ENCODE results near the gene THADA. TPM values are rescaled to one million over a fixed set of nuclear protein-coding genes. Genes with fewer than 3 reads are reported as not detected.
A peak's percentile ranks its signal among the peaks of the same experiment; 100 is the strongest.
"Not testable (repeated sequence)": the region's sequence is repeated elsewhere in the genome, so short reads cannot be mapped to it uniquely, and the experiment has no call there.

The THADA gene
- total RNA-seq, 1 donor: 33.2 TPM

DNA sequence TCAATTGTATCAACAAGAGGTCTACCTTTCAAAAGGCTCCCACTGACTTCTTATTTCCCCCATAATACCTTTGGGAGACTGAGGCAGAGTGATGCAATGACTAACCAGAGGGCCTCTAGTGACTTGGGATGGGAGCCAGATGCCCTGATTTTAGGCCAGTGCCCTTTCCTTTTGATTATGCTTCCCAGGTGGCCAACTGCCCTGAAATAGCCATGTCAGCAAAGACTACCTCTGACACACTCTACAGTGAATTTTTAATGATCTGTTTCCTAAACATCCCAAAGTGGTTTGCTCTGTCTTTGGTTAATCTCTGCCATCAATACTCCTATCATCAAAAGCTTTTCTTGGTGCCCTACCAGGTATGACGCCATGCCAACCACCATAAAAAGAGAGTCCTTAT, 303.5 kb downstream of the THADA start:
- no peak for DNase-seq (ENCODE audit: low read depth)
- no peak overlapping the region for H3K4me3 ChIP-seq (ENCODE audit: low read depth, low read length)
- TF ChIP-seq, protein P1, sequence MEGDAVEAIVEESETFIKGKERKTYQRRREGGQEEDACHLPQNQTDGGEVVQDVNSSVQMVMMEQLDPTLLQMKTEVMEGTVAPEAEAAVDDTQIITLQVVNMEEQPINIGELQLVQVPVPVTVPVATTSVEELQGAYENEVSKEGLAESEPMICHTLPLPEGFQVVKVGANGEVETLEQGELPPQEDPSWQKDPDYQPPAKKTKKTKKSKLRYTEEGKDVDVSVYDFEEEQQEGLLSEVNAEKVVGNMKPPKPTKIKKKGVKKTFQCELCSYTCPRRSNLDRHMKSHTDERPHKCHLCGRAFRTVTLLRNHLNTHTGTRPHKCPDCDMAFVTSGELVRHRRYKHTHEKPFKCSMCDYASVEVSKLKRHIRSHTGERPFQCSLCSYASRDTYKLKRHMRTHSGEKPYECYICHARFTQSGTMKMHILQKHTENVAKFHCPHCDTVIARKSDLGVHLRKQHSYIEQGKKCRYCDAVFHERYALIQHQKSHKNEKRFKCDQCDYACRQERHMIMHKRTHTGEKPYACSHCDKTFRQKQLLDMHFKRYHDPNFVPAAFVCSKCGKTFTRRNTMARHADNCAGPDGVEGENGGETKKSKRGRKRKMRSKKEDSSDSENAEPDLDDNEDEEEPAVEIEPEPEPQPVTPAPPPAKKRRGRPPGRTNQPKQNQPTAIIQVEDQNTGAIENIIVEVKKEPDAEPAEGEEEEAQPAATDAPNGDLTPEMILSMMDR (IDR thresholded peaks at IDR 0.05; ENCODE audit: insufficient read depth, low read depth, low read length): no peak

DNA sequence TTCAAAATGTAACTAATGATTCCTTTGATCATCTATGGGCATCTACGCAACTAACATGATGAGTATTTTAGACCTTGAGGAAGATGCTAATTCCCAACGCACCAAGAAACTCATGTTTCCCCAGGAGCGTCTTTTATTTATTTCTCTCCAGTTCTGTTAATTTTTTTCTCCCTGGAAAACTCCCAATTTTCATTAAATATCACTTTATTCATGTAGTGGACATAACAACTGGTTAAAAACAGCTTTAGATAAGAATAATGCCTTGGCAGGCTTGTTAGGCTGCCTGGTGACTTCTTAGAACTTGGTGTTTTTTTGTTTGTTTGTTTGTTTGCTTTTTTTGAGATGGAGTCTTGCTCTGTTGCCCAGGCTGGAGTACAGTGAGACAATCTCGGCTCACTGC, 306.5 kb downstream of the THADA start:
- no peak for DNase-seq (ENCODE audit: low read depth)
- H3K4me3 ChIP-seq (ENCODE audit: low read depth, low read length): no peak overlapping the region
- TF ChIP-seq, protein P1 (IDR thresholded peaks at IDR 0.05; ENCODE audit: insufficient read depth, low read depth, low read length): no peak

DNA sequence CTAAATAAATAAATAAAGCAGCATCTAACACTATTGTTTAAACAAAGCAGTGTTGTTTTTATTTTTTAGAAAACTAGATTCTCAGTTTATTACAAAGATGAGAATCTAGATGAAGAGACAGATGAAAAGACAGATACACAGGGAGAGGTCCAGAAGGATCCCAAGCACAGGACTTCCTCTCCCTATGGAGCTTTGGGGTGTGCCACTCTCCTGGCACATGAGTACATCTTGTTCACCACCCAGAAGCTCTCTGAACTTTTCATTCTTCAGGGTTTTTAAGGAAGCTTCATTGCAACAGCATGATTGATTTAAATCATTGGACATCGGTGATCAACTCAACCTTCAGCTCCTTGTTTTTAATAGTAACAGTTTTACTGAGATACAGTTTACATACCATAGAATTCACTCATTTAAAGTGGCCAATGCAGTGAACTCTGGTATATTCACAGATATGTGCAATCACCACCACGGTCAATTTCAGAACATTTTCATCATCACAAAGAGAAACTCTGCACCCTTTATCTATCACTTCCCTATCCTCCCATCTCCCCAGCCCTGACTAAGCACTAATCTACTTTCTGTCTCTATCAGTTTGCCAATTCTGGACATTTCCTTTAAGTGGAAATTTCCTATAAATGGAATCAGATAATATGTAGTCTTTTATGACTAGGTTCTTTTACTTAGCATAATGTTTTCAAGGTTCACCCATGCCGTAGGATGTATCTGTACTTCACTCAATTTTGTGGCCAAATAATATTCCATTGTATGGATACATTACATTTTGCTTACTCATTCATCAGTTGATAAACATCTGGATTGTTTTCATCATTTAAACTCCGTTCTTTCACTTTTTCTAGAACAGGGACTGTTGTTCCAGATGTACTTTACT, 307.2 kb downstream of the THADA start:
- TF ChIP-seq, protein P1 (IDR thresholded peaks at IDR 0.05; ENCODE audit: insufficient read depth, low read depth, low read length): no peak
- no peak overlapping the region for H3K4me3 ChIP-seq (ENCODE audit: low read depth, low read length)
- peak; percentile 85 for DNase-seq (ENCODE audit: low read depth)

DNA sequence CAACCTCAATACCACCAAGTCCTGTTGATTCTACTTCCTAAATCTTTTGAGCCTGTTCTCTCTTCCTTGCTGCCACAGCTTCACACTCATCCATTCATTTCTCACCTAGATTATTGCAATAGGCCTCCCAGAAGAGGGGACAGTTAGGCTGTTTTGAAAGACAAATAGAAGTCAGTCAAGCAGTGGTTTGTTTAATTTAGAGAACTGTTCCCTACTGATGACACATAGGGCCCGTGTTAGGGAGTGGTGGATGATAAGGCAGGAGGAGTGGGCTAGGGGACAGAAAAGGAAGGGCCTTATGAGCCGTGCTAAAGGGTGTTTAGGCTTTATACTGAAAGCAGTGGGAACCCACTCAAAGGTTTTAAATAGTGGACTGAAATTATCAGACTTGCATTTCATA, 309.9 kb downstream of the THADA start:
- TF ChIP-seq, protein P1 (IDR thresholded peaks at IDR 0.05; ENCODE audit: insufficient read depth, low read depth, low read length): no peak
- no peak for DNase-seq (ENCODE audit: low read depth)
- H3K4me3 ChIP-seq (ENCODE audit: low read depth, low read length): no peak overlapping the region

DNA sequence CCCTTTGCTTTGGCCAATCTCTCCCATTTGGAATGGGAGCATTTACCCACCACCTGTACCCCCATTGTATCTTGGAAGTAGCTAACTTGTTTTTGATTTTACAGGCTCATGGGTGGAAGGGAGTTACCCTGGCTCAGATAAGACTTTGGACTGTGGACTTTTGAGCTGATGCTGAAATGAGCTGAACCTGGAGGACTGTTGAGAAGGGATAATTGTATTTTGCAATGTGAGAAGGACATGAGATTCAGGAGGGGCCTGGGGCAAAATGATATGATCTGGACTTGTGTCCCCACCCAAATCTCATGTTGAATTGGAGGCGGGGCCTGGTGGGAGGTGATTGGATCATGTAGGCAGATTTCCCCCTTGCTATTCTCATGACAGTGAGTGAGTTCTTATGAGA, 310.9 kb downstream of the THADA start:
- TF ChIP-seq, protein P1 (IDR thresholded peaks at IDR 0.05; ENCODE audit: insufficient read depth, low read depth, low read length): no peak
- H3K4me3 ChIP-seq (ENCODE audit: low read depth, low read length): no peak overlapping the region
- no peak for DNase-seq (ENCODE audit: low read depth)

DNA sequence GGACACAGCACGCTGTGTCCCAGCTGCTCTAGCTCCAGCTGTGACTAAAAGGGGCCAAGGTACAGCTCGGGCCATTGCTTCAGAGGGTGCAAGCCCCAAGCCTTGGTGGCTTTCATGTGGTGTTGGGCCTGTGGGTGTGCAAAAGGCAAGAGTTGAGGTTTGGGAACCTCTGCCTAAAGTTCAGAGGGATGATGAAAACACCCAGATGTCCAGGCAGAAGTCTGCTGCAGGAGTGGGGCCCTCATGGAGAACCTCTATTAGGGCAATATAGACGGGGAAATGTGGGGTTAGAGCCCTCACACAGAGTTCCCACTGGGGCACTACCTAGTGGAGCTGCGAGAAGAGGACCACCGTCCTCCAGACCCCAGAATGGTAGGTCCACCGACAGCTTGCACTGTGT, 311.5 kb downstream of the THADA start:
- not testable (repeated sequence) for H3K4me3 ChIP-seq (ENCODE audit: low read depth, low read length); DNase-seq (ENCODE audit: low read depth)

DNA sequence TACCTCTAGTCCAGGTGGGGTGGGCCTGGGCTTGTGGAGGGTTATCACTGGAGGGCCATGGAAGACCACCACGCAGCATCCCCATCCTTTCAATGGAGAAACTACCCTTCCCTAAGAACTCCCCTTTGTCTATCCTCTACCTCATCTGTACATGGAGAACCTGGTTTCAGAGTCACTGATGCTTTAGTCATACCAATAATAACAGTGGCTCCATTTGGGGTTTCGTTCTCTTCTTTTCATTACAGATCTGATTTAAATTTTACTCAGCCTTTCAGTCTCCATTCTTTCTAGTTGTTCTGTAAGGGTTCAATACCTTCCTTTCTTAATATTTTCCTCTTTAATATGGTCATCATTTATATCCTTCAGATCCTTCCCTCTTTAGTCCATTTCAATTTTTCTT, 314.8 kb downstream of the THADA start:
- DNase-seq (ENCODE audit: low read depth): no peak
- H3K4me3 ChIP-seq (ENCODE audit: low read depth, low read length): no peak overlapping the region
- TF ChIP-seq, protein P1 (IDR thresholded peaks at IDR 0.05; ENCODE audit: insufficient read depth, low read depth, low read length): no peak

All from fibroblast of villous mesenchyme (primary cell).